ENCODE data around the gene BANF2. TPM values are rescaled to one million over a fixed set of nuclear protein-coding genes. Genes with fewer than 3 reads are reported as not detected.
"Not testable (repeated sequence)": the region's sequence is repeated elsewhere in the genome, so short reads cannot be mapped to it uniquely, and the experiment has no call there.

Gene BANF2
- total RNA-seq, 4 donors from 2014 or later: not detected

DNA sequence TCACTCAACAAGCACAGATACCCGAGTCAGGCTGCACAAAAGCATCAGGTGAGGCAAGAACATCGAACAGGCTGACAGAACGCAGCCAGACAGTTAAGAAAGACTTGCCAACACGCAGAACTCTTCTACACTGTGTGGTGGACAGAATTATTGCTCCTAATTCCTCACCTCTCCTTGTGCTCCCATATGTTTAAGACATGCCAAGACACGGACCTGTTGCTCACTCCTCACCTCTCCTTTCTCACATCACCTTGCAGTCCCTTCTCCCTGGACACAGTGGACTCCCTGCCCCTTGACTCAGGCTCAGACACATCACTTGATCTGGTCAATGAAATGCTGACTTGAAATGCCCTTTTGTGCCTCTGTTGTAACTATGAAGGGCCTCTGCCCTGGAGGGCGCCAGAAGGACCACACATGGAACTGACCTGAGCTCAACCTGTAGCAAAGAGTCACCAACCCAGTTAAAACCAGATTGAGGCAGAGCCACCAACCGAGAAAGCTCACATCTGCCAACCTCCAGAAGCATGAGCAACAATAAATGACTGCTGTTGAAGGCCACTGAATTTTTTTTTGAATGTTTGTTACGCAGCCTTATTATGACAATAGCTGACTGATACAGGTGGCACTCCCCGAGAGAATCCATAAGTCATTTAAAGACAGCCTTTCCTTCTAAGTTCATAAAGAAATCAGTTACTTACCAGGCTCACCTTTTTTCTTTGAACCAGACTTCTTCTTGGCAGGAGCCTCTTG is 41.7 kb upstream of the BANF2 start:
- no peak for TF ChIP-seq POLR2A (IDR thresholded peaks at IDR 0.05)
- TF ChIP-seq, protein P1, sequence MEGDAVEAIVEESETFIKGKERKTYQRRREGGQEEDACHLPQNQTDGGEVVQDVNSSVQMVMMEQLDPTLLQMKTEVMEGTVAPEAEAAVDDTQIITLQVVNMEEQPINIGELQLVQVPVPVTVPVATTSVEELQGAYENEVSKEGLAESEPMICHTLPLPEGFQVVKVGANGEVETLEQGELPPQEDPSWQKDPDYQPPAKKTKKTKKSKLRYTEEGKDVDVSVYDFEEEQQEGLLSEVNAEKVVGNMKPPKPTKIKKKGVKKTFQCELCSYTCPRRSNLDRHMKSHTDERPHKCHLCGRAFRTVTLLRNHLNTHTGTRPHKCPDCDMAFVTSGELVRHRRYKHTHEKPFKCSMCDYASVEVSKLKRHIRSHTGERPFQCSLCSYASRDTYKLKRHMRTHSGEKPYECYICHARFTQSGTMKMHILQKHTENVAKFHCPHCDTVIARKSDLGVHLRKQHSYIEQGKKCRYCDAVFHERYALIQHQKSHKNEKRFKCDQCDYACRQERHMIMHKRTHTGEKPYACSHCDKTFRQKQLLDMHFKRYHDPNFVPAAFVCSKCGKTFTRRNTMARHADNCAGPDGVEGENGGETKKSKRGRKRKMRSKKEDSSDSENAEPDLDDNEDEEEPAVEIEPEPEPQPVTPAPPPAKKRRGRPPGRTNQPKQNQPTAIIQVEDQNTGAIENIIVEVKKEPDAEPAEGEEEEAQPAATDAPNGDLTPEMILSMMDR (IDR thresholded peaks at IDR 0.05): no peak
- H3K27me3 ChIP-seq: no peaks in the 10 kb centered on the region
- no peak overlapping the region for H3K4me3 ChIP-seq
- H3K36me3 ChIP-seq: peaks cover 0 to 53% (median 0%) of the 10 kb centered on the region in 3 donors
- H3K9me3 ChIP-seq: no peaks in the 10 kb centered on the region
- H3K4me1 ChIP-seq: peaks cover 0 to 28% (median 0%) of the 10 kb centered on the region in 4 donors
- no peak overlapping the region for H3K27ac ChIP-seq
- peak in 1 of 3 donors; percentile 37 for DNase-seq

GRCh38 chr20:17658648-17658993 is 41.1 kb upstream of the BANF2 start:
- Histone ChIP-seq H3K27ac (no peak overlapping the region), H3K4me1 (peaks cover 0 to 30% (median 0%) of the 10 kb centered on the region in 4 donors), H3K4me3 (no peak overlapping the region), H3K36me3 (peaks cover 0 to 50% (median 0%) of the 10 kb centered on the region in 3 donors), H3K9me3 (no peaks in the 10 kb centered on the region), H3K27me3 (no peaks in the 10 kb centered on the region)
- DNase-seq: peak in 1 of 3 donors; percentile 13
- TF ChIP-seq, protein P1 (IDR thresholded peaks at IDR 0.05): no peak
- TF ChIP-seq POLR2A (IDR thresholded peaks at IDR 0.05): no peak

GRCh38 chr20:17659344-17659743 is 40.4 kb upstream of the BANF2 start:
- peak in 1 of 3 donors; percentile 4 for DNase-seq
- H3K4me3 ChIP-seq, H3K27ac ChIP-seq, H3K9me3 ChIP-seq, H3K27me3 ChIP-seq: not testable (repeated sequence)
- Histone ChIP-seq H3K36me3 (peaks cover 0 to 45% (median 0%) of the 10 kb centered on the region in 3 donors), H3K4me1 (peaks cover 0 to 37% (median 0%) of the 10 kb centered on the region in 4 donors)

DNA sequence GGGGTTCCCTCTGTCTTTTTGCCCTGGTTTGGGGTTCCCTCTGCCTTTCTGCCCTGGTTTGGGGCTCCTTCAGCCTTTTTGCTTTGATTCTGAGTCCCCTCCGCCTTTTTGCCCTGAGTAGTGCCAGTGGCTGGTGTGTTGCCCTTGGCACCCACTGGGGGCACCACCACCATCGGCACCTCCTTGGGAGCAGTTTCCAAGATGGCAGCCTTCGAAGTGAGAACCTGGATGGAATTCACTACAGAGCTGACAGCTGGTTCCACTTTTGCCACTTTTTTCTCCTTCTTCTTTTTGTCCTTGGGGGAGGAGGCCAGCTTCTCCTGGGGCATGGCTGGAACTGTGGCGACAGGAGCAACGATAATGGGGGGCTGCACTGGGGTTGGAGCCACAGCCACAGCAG is 40.0 kb upstream of the BANF2 start:
- TF ChIP-seq, protein P1 (IDR thresholded peaks at IDR 0.05): no peak
- no peak for TF ChIP-seq POLR2A (IDR thresholded peaks at IDR 0.05)
- peaks cover 0 to 39% (median 0%) of the 10 kb centered on the region in 4 donors for H3K4me1 ChIP-seq
- no peaks in the 10 kb centered on the region for H3K9me3 ChIP-seq
- no peak overlapping the region for H3K27ac ChIP-seq
- DNase-seq: peak in 1 of 3 donors; percentile 17
- H3K27me3 ChIP-seq: no peaks in the 10 kb centered on the region
- no peak overlapping the region for H3K4me3 ChIP-seq
- peaks cover 0 to 41% (median 0%) of the 10 kb centered on the region in 3 donors for H3K36me3 ChIP-seq

DNA sequence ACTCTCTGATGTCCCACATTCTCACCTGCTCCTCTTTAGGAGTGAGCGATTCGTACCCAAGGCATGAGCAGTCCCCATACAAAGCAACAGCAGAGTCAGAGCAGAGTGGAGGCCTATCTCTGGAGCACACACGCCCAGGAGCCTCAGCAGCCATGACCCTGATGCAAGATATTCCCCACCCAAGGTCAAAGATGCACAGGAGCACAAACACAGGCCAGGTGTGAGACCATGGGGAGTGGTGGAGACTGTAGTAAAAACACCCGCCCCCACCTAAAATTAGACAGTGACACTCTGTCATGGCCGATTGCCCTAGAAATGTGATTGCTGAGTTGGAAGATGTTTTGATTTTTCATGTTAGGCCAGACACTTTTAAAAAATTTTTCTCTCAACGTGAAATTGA is 39.1 kb upstream of the BANF2 start:
- peaks cover 0 to 41% (median 0%) of the 10 kb centered on the region in 3 donors for H3K36me3 ChIP-seq
- H3K4me1 ChIP-seq: peaks cover 0 to 47% (median 0%) of the 10 kb centered on the region in 4 donors
- TF ChIP-seq POLR2A (IDR thresholded peaks at IDR 0.05): no peak
- peak overlapping the region in 2 of 4 donors; percentile 66 to 68 for H3K27ac ChIP-seq
- H3K4me3 ChIP-seq: no peak overlapping the region
- peak in 2 of 3 donors; percentile 28 to 31 for DNase-seq
- H3K9me3 ChIP-seq: no peaks in the 10 kb centered on the region
- H3K27me3 ChIP-seq: no peaks in the 10 kb centered on the region

- Histone ChIP-seq H3K9me3 (no peaks in the 10 kb centered on the region), H3K27ac (peak overlapping the region in 2 of 4 donors; percentile 66 to 68), H3K27me3 (no peaks in the 10 kb centered on the region), H3K4me1 (peaks cover 0 to 50% (median 0%) of the 10 kb centered on the region in 4 donors), H3K36me3 (peaks cover 0 to 38% (median 0%) of the 10 kb centered on the region in 3 donors), H3K4me3 (no peak overlapping the region)
- TF ChIP-seq, protein P1 (IDR thresholded peaks at IDR 0.05): no peak
- TF ChIP-seq POLR2A (IDR thresholded peaks at IDR 0.05): no peak
- peak in 2 of 3 donors; percentile 52 to 71 for DNase-seq
These were observed 38.5 kb upstream of the BANF2 start for GRCh38 chr20:17661121-17661744.
